GM23338 (cell line): ENCODE results near the gene KCTD10.

Experiments used
- CREB1 ChIP-seq: fragments of 250-450 bp; sonication (Bioruptor Pico); IDR thresholded peaks from 2 replicates; pipeline ENCODE4 v1.5.0; 2020; ENCODE audit warnings: low read depth, mild to moderate bottlenecking, moderate library complexity
- CTCF ChIP-seq, 2 experiments: fragments of 200-600 bp in 1 of 2; sonication (generic) in 1 of 2; conservative IDR thresholded peaks; 2 replicates each; pipeline versions ENCODE4 v1.5.1 to v1.6.1; 2016 to 2017; ENCODE audit warnings: antibody characterized with exemption in 2 of 2, low read depth in 2 of 2, mild to moderate bottlenecking in 2 of 2, moderate library complexity in 1 of 2
- ETS1 ChIP-seq: IDR thresholded peaks from 2 replicates; pipeline ENCODE4 v1.6.1; 2016; ENCODE audit warnings: antibody characterized with exemption
- EZH2 ChIP-seq: fragments of 200-600 bp; sonication (generic); IDR thresholded peaks from one replicate; pipeline ENCODE4 v1.8.0; 2017; ENCODE audit warnings: antibody characterized with exemption, mild to moderate bottlenecking, low read depth; ENCODE audit not compliant: unreplicated experiment
- EZH2phosphoT487 ChIP-seq: fragments of 200-600 bp; sonication (generic); IDR thresholded peaks from one replicate; pipeline ENCODE4 v1.8.1; 2018; ENCODE audit warnings: antibody characterized with exemption; ENCODE audit not compliant: unreplicated experiment
- JUNB ChIP-seq: IDR thresholded peaks from one replicate; pipeline ENCODE4 v1.6.1; 2016; ENCODE audit warnings: antibody characterized with exemption; ENCODE audit not compliant: unreplicated experiment
- NANOG ChIP-seq: IDR thresholded peaks from 2 replicates; pipeline ENCODE4 v1.6.1; 2016; ENCODE audit warnings: antibody characterized with exemption, borderline replicate concordance
- POLR2AphosphoS5 ChIP-seq: IDR thresholded peaks from 2 replicates; pipeline ENCODE4 v1.6.1; 2016; ENCODE audit warnings: antibody characterized with exemption, low read depth
- REST ChIP-seq: IDR thresholded peaks from one replicate; pipeline ENCODE4 v1.6.1; 2018; ENCODE audit warnings: antibody characterized with exemption; ENCODE audit not compliant: unreplicated experiment
- STAT1 ChIP-seq: IDR thresholded peaks from one replicate; pipeline ENCODE4 v1.6.1; 2016; ENCODE audit warnings: antibody characterized with exemption; ENCODE audit not compliant: unreplicated experiment
- ZNF114 ChIP-seq: fragments of 250-450 bp; sonication (Bioruptor Pico); IDR thresholded peaks from 2 replicates; pipeline ENCODE4 v1.5.0; 2020; ENCODE audit warnings: mild to moderate bottlenecking, moderate library complexity
- ZNF331 ChIP-seq: fragments of 250-450 bp; sonication (Bioruptor Pico); IDR thresholded peaks from 2 replicates; pipeline ENCODE4 v1.5.0; 2020; ENCODE audit warnings: low read depth, mild to moderate bottlenecking, moderate library complexity
- ZNF462 ChIP-seq: fragments of 250-450 bp; sonication (Bioruptor Pico); IDR thresholded peaks from 2 replicates; pipeline ENCODE4 v1.5.0; 2020; ENCODE audit warnings: mild to moderate bottlenecking, moderate library complexity

GRCh38 chr12:109447482-109447881 is 29.6 kb downstream of the KCTD10 start:
- TF ChIP-seq REST (no peak), CTCF (conservative IDR thresholded peaks at IDR 0.05; ENCODE audit: low read depth in 2 of 2) (no peak), EZH2phosphoT487 (no peak), POLR2AphosphoS5 (no peak), ETS1 (no peak), EZH2 (no peak), ZNF462 (CRISPR knock-in tag) (no peak), ZNF331 (CRISPR knock-in tag) (no peak), JUNB (no peak), NANOG (no peak), ZNF114 (CRISPR knock-in tag) (no peak), CREB1 (CRISPR knock-in tag) (no peak), STAT1 (no peak)
